RPMI8226 (cell line): Measurements from ENCODE around the gene TRIP10.
"Not testable (repeated sequence)": the region's sequence is repeated elsewhere in the genome, so short reads cannot be mapped to it uniquely, and the experiment has no call there.

ENCODE experiments used
- DNase-seq: peaks from one replicate; pipeline ENCODE4 v3.0.0-alpha.2; 2015

Gene TRIP10

GRCh38 chr19:6771648-6772027, 32.2 kb downstream of the TRIP10 start:
- not testable (repeated sequence) for DNase-seq

GRCh38 chr19:6772028-6772865, 32.8 kb downstream of the TRIP10 start, which contains the start of gene VAV1:
VAV1 (plus strand) TSS chr19:6772708; CDS start chr19:6772808, 100 bp downstream.
- DNase-seq = peak; percentile 92

GRCh38 chr19:6772866-6773322, 33.4 kb downstream of the TRIP10 start:
- no peak for DNase-seq

- peak; percentile 68 for DNase-seq
Observed at GRCh38 chr19:6773323-6773931, 33.9 kb downstream of the TRIP10 start.

GRCh38 chr19:6774821-6775707, 35.6 kb downstream of the TRIP10 start:
- DNase-seq = peak; percentile 68

- not testable (repeated sequence) for DNase-seq
Observed at GRCh38 chr19:6776045-6776444, 36.6 kb downstream of the TRIP10 start.

- no peak for DNase-seq
Observed at GRCh38 chr19:6776999-6777398, 37.5 kb downstream of the TRIP10 start.

- DNase-seq = no peak
Observed at GRCh38 chr19:6777434-6777833, 38.0 kb downstream of the TRIP10 start.

- DNase-seq = no peak
Observed at GRCh38 chr19:6778386-6778785, 38.9 kb downstream of the TRIP10 start.

- no peak for DNase-seq
Observed at GRCh38 chr19:6779206-6779605, 39.7 kb downstream of the TRIP10 start.

- no peak for DNase-seq
Observed at GRCh38 chr19:6787393-6787792, 47.9 kb downstream of the TRIP10 start.

- DNase-seq = no peak
Observed at GRCh38 chr19:6788896-6789295, 49.4 kb downstream of the TRIP10 start.

GRCh38 chr19:6790194-6791128, 51.0 kb downstream of the TRIP10 start:
- no peak for DNase-seq

- no peak for DNase-seq
Observed at GRCh38 chr19:6791237-6791636, 51.8 kb downstream of the TRIP10 start.

GRCh38 chr19:6793411-6793810, 53.9 kb downstream of the TRIP10 start:
- DNase-seq = no peak

- no peak for DNase-seq
Observed at GRCh38 chr19:6793973-6794372, 54.5 kb downstream of the TRIP10 start.

GRCh38 chr19:6794686-6795431, 55.4 kb downstream of the TRIP10 start:
- no peak for DNase-seq

GRCh38 chr19:6796278-6796677, 56.8 kb downstream of the TRIP10 start:
- DNase-seq = no peak

GRCh38 chr19:6797646-6798045, 58.2 kb downstream of the TRIP10 start:
- DNase-seq = no peak

- DNase-seq = peak; percentile 12
Observed at GRCh38 chr19:6800160-6800790, 60.8 kb downstream of the TRIP10 start.

GRCh38 chr19:6800991-6801484, 61.6 kb downstream of the TRIP10 start:
- peak; percentile 6 for DNase-seq
